HepG2 (cell line): ENCODE data around the gene RPS6KB2. TPM values are rescaled to one million over a fixed set of nuclear protein-coding genes. Genes with fewer than 3 reads are reported as not detected.

Source experiments
- ISL2 ChIP-seq: sonication (generic); formaldehyde crosslinking; IDR thresholded peaks from 2 replicates; pipeline ENCODE4 v1.5.0; 2020; ENCODE audit warnings: missing genetic modification reagents
- NFYC ChIP-seq: IDR thresholded peaks from 2 replicates; pipeline ENCODE4 v1.6.1; 2016; ENCODE audit warnings: missing genetic modification reagents, missing compliant biosample characterization
- PCBP2 ChIP-seq: fragments of 200-400 bp; formaldehyde crosslinking; optimal IDR thresholded peaks from 2 replicates; pipeline ENCODE3; 2018; ENCODE audit warnings: low read length, low read depth; ENCODE audit not compliant: poor library complexity, severe bottlenecking
- RFX3 ChIP-seq: IDR thresholded peaks from 2 replicates; pipeline ENCODE4 v1.6.1; 2016; ENCODE audit warnings: missing biosample characterization, missing genetic modification reagents
- SOX6 ChIP-seq, 2 experiments: fragments of 450-650 bp in 1 of 2; sonication (generic) in 1 of 2; formaldehyde crosslinking in 1 of 2; IDR thresholded peaks; 2 replicates each; pipeline versions ENCODE4 v1.4.0 to v1.6.1; 2017 to 2020; ENCODE audit warnings: antibody characterized with exemption in 1 of 2, mild to moderate bottlenecking in 1 of 2, missing genetic modification reagents in 1 of 2
- TOPORS ChIP-seq: sonication (generic); formaldehyde crosslinking; IDR thresholded peaks from 2 replicates; pipeline ENCODE4 v1.8.0; 2023; ENCODE audit warnings: mild to moderate bottlenecking, missing genetic modification reagents
- ZNF292 ChIP-seq: sonication (generic); formaldehyde crosslinking; IDR thresholded peaks from 2 replicates; pipeline ENCODE4 v1.8.1; 2022; ENCODE audit warnings: mild to moderate bottlenecking, low read depth, missing genetic modification reagents, borderline replicate concordance
- polyA plus RNA-seq, 8 experiments: library from polyadenylated mRNA; depleted of rRNA in 3 of 8; stranded (reverse) in 7 of 8; unstranded in 1 of 8; fragments of >200 nt; fragmentation: Illumina TruSeq in 4 of 8; extraction: Trizol in 4 of 8; gene quantifications; 2 replicates each; pipeline versions ENCODE4 v1.2.1 to v1.2.3, GENCODE V29; 2011 to 2016; ENCODE audit warnings: low read depth in 4 of 8, missing spikeins in 1 of 8, mixed read lengths in 1 of 8; ENCODE audit not compliant: insufficient read depth in 1 of 8
- total RNA-seq, 5 experiments: library from RNA; depleted of rRNA; stranded (reverse); fragments of >200 nt; fragmentation: Illumina TruSeq; extraction: Trizol; gene quantifications; 2 replicates each; pipeline ENCODE4 v1.2.3, GENCODE V29; 2016; ENCODE audit warnings: low read depth in 1 of 5
- TF ChIP-seq, protein P1 (sequence below): sonication (generic); formaldehyde crosslinking; IDR thresholded peaks from 2 replicates; pipeline ENCODE4 v1.4.0; 2020; ENCODE audit warnings: mild to moderate bottlenecking, missing genetic modification reagents, borderline replicate concordance
- TF ChIP-seq, protein P2 (sequence below): sonication (generic); formaldehyde crosslinking; IDR thresholded peaks from 2 replicates; pipeline ENCODE4 v1.5.0; 2020; ENCODE audit warnings: missing genetic modification reagents
- TF ChIP-seq, protein P3 (sequence below): sonication (generic); formaldehyde crosslinking; IDR thresholded peaks from 2 replicates; pipeline ENCODE4 v1.5.0; 2020; ENCODE audit warnings: mild to moderate bottlenecking, missing genetic modification reagents, borderline replicate concordance
- TF ChIP-seq, protein P4 (sequence below): sonication (generic); formaldehyde crosslinking; IDR thresholded peaks from 2 replicates; pipeline ENCODE4 v1.5.0; 2020; ENCODE audit warnings: missing genetic modification reagents
- TF ChIP-seq, protein P5 (sequence below), 2 experiments: sonication (generic) in 1 of 2; formaldehyde crosslinking in 1 of 2; IDR thresholded peaks; 2 replicates each; pipeline versions ENCODE4 v1.5.1 to v1.6.1; 2011 to 2020; ENCODE audit warnings: borderline replicate concordance in 1 of 2, low read depth in 1 of 2, low read length in 1 of 2, mild to moderate bottlenecking in 1 of 2, missing genetic modification reagents in 1 of 2, moderate library complexity in 1 of 2

RPS6KB2 gene
- total and polyA plus RNA-seq, 2 of the 13 experiments (the other 11 are each of a cell fraction or from before 2014, with no cell fraction given) = 52.9 to 54.8 TPM

DNA sequence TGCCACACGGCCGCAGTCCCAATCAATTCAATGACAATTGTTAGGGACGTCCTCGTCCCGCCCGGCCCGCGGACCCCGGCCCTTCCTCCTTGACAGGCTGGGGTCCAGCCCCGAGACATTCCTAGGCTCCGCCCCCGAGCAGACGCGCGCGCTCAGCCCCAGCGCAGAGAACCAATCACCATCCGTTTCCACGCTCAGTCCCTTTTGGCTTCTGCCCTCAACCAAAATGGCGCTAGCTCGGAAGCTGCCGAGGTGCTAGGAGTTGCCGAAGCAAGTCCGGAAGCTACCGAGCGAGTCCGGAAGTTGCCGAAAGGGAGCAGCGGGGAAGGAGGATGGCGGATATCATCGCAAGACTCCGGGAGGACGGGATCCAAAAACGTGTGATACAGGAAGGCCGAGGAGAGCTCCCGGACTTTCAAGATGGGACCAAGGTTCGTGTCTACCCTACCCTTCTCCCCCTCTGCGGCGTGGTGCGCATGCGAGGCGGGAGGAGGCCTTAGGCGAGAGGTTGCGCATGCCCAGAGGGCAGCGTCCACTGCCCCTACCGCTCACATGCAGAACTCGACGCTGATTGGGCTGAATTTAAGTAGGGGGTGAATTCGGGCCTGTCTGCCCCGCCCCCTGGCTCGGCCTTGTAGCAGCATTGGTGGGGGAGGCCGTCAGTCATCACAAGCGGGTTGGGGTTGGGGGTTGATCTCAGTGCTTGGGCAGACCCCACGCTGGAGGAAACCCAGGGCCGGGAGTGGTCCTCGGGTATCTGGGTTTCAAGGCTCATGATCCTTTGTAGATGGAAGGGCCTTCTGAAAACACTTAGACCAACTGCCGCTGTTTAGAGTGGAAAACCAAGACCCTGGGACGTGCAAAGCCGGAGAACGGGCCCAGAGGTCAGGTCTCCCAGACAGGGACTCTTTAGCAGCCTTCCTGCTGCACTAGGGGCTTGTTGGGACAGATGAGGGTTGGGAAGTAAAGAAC, 54.8 kb downstream of the RPS6KB2 start, which contains the start of gene AIP (continued):
- TF ChIP-seq SOX6 (IDR thresholded peaks at IDR 0.05) (no peak), SOX6 (CRISPR knock-in tag; IDR thresholded peaks at IDR 0.05) (no peak; the same call in none of the 2 replicates), PCBP2 (no peak), TOPORS (CRISPR knock-in tag) (peak; percentile 99), NFYC (peak; percentile 79; the same call in 1 of the 2 replicates), ZNF292 (CRISPR knock-in tag) (no peak), RFX3 (CRISPR knock-in tag) (peak; percentile 32; the same call in 1 of the 2 replicates), ISL2 (peak; percentile 43)
- TF ChIP-seq, protein P1, sequence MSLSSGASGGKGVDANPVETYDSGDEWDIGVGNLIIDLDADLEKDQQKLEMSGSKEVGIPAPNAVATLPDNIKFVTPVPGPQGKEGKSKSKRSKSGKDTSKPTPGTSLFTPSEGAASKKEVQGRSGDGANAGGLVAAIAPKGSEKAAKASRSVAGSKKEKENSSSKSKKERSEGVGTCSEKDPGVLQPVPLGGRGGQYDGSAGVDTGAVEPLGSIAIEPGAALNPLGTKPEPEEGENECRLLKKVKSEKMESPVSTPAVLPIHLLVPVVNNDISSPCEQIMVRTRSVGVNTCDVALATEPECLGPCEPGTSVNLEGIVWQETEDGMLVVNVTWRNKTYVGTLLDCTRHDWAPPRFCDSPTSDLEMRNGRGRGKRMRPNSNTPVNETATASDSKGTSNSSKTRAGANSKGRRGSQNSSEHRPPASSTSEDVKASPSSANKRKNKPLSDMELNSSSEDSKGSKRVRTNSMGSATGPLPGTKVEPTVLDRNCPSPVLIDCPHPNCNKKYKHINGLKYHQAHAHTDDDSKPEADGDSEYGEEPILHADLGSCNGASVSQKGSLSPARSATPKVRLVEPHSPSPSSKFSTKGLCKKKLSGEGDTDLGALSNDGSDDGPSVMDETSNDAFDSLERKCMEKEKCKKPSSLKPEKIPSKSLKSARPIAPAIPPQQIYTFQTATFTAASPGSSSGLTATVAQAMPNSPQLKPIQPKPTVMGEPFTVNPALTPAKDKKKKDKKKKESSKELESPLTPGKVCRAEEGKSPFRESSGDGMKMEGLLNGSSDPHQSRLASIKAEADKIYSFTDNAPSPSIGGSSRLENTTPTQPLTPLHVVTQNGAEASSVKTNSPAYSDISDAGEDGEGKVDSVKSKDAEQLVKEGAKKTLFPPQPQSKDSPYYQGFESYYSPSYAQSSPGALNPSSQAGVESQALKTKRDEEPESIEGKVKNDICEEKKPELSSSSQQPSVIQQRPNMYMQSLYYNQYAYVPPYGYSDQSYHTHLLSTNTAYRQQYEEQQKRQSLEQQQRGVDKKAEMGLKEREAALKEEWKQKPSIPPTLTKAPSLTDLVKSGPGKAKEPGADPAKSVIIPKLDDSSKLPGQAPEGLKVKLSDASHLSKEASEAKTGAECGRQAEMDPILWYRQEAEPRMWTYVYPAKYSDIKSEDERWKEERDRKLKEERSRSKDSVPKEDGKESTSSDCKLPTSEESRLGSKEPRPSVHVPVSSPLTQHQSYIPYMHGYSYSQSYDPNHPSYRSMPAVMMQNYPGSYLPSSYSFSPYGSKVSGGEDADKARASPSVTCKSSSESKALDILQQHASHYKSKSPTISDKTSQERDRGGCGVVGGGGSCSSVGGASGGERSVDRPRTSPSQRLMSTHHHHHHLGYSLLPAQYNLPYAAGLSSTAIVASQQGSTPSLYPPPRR = peak; percentile 72
- TF ChIP-seq, protein P2, sequence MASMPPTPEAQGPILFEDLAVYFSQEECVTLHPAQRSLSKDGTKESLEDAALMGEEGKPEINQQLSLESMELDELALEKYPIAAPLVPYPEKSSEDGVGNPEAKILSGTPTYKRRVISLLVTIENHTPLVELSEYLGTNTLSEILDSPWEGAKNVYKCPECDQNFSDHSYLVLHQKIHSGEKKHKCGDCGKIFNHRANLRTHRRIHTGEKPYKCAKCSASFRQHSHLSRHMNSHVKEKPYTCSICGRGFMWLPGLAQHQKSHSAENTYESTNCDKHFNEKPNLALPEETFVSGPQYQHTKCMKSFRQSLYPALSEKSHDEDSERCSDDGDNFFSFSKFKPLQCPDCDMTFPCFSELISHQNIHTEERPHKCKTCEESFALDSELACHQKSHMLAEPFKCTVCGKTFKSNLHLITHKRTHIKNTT (CRISPR knock-in tag) = no peak
- TF ChIP-seq, protein P3, sequence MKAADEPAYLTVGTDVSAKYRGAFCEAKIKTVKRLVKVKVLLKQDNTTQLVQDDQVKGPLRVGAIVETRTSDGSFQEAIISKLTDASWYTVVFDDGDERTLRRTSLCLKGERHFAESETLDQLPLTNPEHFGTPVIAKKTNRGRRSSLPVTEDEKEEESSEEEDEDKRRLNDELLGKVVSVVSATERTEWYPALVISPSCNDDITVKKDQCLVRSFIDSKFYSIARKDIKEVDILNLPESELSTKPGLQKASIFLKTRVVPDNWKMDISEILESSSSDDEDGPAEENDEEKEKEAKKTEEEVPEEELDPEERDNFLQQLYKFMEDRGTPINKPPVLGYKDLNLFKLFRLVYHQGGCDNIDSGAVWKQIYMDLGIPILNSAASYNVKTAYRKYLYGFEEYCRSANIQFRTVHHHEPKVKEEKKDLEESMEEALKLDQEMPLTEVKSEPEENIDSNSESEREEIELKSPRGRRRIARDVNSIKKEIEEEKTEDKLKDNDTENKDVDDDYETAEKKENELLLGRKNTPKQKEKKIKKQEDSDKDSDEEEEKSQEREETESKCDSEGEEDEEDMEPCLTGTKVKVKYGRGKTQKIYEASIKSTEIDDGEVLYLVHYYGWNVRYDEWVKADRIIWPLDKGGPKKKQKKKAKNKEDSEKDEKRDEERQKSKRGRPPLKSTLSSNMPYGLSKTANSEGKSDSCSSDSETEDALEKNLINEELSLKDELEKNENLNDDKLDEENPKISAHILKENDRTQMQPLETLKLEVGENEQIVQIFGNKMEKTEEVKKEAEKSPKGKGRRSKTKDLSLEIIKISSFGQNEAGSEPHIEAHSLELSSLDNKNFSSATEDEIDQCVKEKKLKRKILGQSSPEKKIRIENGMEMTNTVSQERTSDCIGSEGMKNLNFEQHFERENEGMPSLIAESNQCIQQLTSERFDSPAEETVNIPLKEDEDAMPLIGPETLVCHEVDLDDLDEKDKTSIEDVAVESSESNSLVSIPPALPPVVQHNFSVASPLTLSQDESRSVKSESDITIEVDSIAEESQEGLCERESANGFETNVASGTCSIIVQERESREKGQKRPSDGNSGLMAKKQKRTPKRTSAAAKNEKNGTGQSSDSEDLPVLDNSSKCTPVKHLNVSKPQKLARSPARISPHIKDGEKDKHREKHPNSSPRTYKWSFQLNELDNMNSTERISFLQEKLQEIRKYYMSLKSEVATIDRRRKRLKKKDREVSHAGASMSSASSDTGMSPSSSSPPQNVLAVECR (CRISPR knock-in tag) = peak; percentile 75; the same call in 1 of the 2 replicates
- TF ChIP-seq, protein P4, sequence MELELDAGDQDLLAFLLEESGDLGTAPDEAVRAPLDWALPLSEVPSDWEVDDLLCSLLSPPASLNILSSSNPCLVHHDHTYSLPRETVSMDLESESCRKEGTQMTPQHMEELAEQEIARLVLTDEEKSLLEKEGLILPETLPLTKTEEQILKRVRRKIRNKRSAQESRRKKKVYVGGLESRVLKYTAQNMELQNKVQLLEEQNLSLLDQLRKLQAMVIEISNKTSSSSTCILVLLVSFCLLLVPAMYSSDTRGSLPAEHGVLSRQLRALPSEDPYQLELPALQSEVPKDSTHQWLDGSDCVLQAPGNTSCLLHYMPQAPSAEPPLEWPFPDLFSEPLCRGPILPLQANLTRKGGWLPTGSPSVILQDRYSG (CRISPR knock-in tag) = peak; percentile 84
- TF ChIP-seq, protein P5, sequence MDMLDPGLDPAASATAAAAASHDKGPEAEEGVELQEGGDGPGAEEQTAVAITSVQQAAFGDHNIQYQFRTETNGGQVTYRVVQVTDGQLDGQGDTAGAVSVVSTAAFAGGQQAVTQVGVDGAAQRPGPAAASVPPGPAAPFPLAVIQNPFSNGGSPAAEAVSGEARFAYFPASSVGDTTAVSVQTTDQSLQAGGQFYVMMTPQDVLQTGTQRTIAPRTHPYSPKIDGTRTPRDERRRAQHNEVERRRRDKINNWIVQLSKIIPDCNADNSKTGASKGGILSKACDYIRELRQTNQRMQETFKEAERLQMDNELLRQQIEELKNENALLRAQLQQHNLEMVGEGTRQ (IDR thresholded peaks at IDR 0.05; ENCODE audit: low read depth, low read length) = no peak
- TF ChIP-seq, protein P5 (CRISPR knock-in tag; IDR thresholded peaks at IDR 0.05; ENCODE audit: borderline replicate concordance) = no peak; the same call in 1 of the 2 replicates
